ENCODE data around the gene CA12. TPM values are rescaled to one million over a fixed set of nuclear protein-coding genes. Genes with fewer than 3 reads are reported as not detected.
A peak's percentile ranks its signal among the peaks of the same experiment; 100 is the strongest.

CA12 gene
- total RNA-seq, 1 experiment from 2014 or later: 27.4 TPM

- DNase-seq (ENCODE audit: low spot score): peak; percentile 74
Measured at GRCh38 chr15:63374686-63375520, 6.7 kb downstream of the CA12 start.

DNA sequence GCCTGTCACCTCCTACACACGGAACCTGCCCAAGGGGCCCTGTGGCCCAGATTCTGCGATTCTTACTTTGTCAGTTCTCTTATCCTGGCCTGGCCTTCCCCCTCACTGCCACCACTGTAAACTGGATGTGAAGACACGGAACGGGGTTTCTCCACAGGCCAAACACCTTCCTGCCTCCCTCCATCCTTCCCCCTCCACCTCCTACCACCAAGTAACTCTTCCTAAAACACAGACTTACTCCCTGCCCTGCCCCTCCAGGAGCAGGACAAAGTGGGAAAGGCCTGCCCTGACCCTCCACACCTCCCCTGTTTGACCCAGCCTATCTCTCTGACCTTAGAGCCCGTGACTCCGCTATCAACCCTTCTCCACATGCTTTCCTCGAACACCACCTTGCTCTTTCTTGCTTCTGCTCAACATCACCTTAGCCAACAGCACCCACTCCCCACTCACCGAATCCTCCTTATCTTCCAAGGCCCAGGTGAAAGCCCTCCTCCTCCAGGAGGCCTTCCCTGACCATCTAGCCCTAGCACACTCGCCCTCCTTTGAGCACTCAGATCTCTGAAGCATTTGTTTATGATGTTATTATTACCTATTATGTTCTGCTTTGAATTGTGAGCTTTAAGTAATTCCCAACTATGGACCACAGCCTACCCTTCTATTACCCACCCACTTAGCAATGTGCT is 7.6 kb downstream of the CA12 start:
- no peak for DNase-seq (ENCODE audit: low spot score)

DNA sequence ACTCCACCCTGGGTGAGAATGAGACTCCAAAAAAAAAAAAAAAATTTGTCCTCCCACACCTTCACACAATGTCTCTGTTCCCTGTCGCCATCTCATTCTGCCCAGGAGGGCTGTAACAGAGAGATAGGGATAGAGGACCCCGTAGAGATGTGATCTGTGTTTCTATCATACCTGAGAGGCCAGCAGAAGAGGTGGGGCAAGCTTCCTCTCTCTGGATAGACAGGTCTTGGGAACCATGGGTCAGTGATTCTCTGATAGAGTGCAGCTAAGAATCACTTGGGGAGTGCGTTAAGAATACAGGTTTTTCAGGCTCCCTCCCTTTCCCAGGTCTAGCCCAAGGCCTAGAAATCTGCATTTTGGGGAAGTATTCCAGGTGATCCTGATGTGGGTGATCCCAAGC is 8.3 kb downstream of the CA12 start:
- DNase-seq (ENCODE audit: low spot score): no peak

DNA sequence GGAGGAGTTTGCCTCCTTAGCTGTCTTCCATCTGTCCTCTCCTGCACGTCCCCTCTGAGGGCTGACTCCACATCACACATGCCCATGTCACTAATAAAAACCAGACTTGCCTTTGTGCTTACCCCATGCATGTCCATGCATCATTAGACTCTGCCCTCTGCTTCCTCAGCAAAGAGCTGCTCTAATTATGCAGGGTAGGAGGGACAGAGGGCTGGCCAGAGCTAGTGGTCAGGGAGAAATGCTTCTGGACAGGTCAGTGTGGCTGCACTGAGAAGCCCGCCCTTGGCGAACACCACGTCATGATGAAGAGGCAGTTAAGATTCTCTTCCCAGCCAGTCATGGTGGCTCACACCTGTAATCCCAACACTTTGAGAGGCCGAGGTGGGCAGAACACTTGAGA is 8.9 kb downstream of the CA12 start:
- peak; percentile 23 for DNase-seq (ENCODE audit: low spot score)

DNA sequence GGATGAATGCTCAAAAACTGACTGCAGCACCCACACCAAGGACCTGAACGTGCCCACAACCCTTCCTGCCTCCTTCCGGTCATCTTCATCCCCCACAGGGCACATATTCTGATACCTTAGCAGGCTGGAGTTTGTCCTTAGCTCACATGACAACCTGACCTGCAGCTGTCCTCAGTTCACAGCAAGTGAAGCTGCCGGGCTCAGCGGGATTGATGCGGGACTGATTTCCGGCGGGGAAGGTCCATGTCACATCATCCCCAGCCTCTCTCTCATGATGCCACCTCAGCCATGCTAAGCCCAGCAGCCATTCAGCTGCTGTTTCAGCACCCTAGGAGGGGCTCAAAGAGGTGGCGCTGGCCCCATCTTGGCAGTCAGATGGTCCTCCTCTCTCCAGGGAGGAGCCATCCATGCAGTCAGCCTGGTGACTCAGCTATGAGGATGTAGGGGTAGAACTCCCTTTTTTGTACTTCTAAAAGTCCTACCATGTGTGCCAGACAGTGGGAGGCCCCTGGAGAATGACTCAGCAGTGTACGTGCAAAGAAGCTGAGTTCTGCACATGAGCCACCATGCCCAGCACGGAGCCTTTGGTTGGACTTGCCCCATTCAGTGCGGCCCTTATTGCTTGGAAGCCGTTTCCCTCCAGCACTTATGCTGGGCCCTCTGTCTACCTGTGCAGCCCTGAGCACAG is 9.5 kb downstream of the CA12 start:
- peak; percentile 96 for DNase-seq (ENCODE audit: low spot score)

- DNase-seq (ENCODE audit: low spot score): no peak
Measured at GRCh38 chr15:63371297-63371918, 10.2 kb downstream of the CA12 start.

GRCh38 chr15:63370764-63371163 is 10.9 kb downstream of the CA12 start:
- DNase-seq (ENCODE audit: low spot score): no peak

- no peak for DNase-seq (ENCODE audit: low spot score)
Measured at GRCh38 chr15:63369781-63370180, 11.9 kb downstream of the CA12 start.

DNA sequence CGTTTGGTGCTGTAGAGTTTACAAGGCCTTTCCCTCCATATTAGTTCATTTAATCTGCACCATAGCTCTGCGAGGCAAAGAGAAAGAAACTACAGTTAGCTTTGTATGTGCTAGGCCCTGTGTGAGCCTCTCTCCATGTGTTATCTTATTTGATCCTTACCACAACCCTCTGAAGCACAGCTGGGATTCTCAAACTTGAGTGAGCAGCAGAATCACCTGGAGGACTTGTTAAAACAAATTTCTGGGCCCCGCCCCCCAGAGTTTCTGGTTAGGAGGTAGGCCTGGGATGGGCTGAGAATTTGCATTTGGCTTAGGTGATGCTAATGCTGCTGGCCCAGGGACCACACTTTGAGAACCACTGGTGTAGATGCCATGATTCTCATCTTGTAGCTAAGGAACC is 12.3 kb downstream of the CA12 start:
- no peak for DNase-seq (ENCODE audit: low spot score)

- DNase-seq (ENCODE audit: low spot score): no peak
Measured at GRCh38 chr15:63368503-63368902, 13.1 kb downstream of the CA12 start.

DNA sequence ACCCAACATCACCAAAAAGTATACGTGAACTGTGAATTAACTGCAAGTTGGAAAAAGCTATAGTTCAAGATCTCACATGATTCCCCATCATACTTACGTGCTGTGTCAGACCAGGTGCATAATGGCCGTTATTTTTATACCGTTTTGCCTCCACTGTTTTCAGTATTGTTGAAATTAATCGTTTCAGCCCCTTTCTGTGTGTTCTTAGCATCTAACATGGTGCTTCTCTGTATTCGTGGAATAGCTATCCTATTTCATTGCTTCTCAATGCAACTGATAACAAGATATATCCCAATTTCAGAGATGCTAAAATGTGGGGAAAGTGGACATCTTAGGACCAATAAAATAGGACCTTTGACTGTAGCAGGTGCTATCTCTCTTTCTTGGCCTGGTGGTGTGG is 13.7 kb downstream of the CA12 start:
- no peak for DNase-seq (ENCODE audit: low spot score)

DNA sequence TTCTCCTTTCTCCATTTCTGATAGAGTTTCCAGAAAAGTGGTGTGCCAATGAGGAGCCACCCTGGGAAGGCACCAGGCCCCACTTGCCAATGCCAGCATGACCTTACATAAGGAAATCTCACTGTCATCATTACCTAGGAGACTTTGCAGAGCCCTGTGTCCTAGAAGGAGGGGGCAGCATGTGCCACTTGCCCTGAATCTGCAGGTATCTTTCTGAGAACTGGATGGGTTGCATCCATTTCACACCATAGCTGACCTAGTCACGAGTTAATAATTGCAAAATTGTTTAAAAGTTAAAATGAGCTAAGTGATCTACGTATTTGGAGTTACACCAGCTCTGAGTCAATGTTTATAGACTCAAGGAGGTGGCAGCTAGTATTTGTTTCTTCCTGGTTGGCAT is 14.3 kb downstream of the CA12 start:
- DNase-seq (ENCODE audit: low spot score): no peak

DNA sequence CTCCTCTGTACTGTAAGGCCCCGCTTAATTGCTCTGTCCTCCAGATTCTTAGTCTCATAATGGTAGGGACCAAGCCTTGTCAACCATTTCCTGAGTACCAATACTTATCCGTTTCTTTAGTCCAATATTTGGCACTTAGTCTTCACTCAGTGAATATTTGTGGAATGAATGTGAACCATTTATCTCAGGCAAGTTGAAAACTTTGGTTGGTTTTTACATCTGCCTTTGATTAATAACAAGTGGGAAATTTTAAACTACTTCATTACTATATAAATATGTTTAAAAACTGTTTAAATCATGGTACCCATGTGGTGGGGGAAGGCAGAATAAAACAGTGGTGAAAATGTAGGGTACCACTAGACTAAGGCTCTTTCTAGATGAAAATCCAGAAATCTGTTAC is 15.2 kb downstream of the CA12 start:
- no peak for DNase-seq (ENCODE audit: low spot score)

DNA sequence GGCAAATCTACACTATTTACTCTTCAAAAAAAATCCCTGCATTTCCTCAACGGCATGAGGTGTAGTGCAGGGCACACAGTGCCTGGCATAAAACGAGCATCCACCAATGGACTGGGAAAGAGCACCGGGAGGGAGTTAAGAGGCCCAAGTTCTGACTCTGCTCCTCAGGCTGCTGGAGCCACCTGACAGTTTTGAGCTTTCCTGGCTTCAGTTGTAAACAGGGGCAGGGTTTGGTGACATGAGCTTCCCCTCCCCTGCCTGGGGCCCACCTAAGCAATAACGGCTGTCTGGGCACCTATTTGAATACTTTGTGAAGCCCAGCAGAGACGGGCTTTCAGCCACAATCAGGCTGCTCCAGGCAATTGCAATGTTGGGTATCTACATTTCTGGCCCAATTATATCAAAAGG is 16.4 kb downstream of the CA12 start:
- DNase-seq (ENCODE audit: low spot score): no peak

DNA sequence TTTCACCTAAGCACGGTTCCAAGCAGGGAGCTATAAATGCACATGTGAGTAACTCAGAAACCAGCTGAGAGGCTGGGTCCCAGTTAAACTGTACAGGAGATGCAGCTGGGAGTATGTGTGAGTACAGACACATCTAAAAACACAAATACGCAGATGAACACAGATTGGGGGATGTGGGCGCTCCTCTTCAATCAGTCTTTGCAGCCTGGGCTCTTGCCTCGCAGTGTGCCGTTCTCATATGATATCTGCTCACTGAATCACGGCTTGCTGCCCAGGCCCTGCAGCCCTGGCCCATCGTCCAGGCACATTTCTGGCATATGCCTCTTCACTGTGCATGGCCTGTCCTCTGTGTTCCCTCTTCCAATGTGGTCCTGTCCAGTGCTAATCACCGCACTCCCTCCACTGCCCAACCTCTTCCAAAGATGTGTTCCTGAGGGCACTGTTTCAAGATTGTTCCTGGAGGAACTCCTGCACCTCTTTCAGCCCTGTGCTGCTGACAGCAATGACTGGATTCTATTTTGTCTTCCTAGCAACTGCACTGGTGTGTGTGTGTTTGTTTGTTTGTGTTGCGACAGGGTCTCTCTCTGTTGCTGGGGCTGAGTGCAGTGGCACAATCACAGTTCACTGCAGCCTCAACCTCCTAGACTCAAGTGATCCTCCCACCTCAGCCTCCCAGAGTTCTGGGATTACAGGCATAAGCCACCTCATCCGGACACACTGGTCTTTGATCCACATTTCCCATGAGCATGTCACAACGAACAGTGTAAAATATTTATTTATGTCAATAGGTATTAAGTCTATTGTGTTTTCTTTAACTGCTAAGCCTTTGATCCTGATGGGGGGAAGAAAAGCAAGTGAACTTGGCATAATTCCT is 17.0 kb downstream of the CA12 start:
- DNase-seq (ENCODE audit: low spot score): no peak

DNA sequence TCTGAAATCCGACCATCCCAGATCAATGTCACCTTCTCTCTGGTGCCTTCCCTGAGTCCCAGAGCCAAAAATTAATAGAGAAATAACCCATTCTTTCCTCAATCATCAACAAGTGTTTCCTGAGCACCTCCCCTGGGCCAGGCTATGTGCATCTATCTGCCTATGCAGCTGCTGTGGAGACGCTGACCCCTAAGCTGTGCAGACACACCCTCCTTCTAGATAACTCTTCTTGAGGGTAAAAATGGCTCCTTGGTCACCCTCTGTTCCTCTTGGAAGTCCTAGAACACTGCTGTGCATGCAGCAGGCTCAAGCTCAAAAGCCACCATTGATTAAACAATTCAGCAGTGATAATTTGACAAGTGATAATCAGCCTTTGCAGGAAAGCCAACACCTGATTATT is 18.4 kb downstream of the CA12 start:
- DNase-seq (ENCODE audit: low spot score): no peak

DNA sequence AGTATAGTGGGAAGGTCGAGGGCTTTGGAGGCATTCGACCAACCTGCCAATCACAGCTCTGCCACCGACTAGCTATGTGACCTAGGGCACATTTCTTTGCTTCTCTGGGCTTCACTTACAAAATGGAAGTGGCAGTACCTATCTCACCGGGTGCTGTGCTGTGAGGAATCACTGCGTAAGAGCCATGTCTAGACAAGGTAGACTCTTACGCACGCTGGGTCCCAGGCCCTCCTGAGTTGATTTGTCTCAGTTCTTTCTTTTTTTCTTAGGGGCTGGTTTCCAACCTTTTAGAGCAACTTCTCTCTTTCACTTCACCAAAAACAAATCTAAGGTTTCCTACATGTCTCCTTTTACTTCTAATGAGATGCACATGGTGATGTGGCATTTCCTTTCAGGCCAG is 18.8 kb downstream of the CA12 start:
- DNase-seq (ENCODE audit: low spot score): no peak

GRCh38 chr15:63362196-63362595 is 19.4 kb downstream of the CA12 start:
- DNase-seq (ENCODE audit: low spot score): no peak

- DNase-seq (ENCODE audit: low spot score): no peak
Measured at GRCh38 chr15:63360170-63360569, 21.5 kb downstream of the CA12 start.

- DNase-seq (ENCODE audit: low spot score): no peak
Measured at GRCh38 chr15:63358241-63359029, 23.2 kb downstream of the CA12 start.

GRCh38 chr15:63357731-63358130 is 23.9 kb downstream of the CA12 start:
- no peak for DNase-seq (ENCODE audit: low spot score)

Measured in H4 (cell line).